ENCODE data around the gene USP40. TPM values are rescaled to one million over a fixed set of nuclear protein-coding genes. Genes with fewer than 3 reads are reported as not detected.

USP40 gene
- total RNA-seq, 1 experiment from 2014 or later, result 34.9 TPM

- TF ChIP-seq CTCF (IDR thresholded peaks at IDR 0.05 in 2 of 3, conservative IDR thresholded peaks at IDR 0.05 in 1 of 3; ENCODE audit: borderline replicate concordance in 1 of 3, insufficient read depth in 1 of 3, low read depth in 2 of 3, low read length in 2 of 3) (no peak), POLR2AphosphoS5 (IDR thresholded peaks at IDR 0.05; ENCODE audit: low read depth, low read length) (no peak)
These were observed 112.7 kb downstream of the USP40 start (continued) for GRCh38 chr2:233453916-233454315.

GRCh38 chr2:233453111-233453915 is 113.3 kb downstream of the USP40 start:
- ChIA-PET CTCF (no interaction called here), POLR2A (no interaction called here), RAD21 (ENCODE audit: low non-redundant PET in 1 of 2, low total read pairs in 2 of 2, uncharacterized antibody in 2 of 2, unreplicated experiment in 2 of 2) (interaction anchor here in 1 of 2 experiments (0.6 kb wide), 1 partner anchor 170 kb away, joined by 3 read pairs; no protein-coding TSS in a partner anchor)
- no peak overlapping the region for H2AFZ ChIP-seq (ENCODE audit: low read depth, low read length, poor library complexity, severe bottlenecking)
- H3K4me3 ChIP-seq (replicated peaks in 1 of 2; ENCODE audit: low read depth in 1 of 2, low read length in 2 of 2), result no peak overlapping the region
- no peaks in the 10 kb centered on the region for H3K9me3 ChIP-seq (ENCODE audit: control insufficient read depth in 1 of 2, insufficient read depth in 1 of 2, low read depth in 1 of 2, low read length in 2 of 2)
- H3K27me3 ChIP-seq (ENCODE audit: insufficient read depth, low read length), result no peaks in the 10 kb centered on the region
- H4K20me1 ChIP-seq (ENCODE audit: insufficient read depth), result no peaks in the 10 kb centered on the region
- no peaks in the 10 kb centered on the region for H3K9me2 ChIP-seq (ENCODE audit: insufficient read depth)
- no peak overlapping the region for H3K9ac ChIP-seq (ENCODE audit: low read length)
- no peaks in the 10 kb centered on the region for H3K79me2 ChIP-seq (ENCODE audit: insufficient read depth, low read length)
- intact Hi-C loops (cut with micrococcal nuclease), result no loop called here
- H3K27ac ChIP-seq (ENCODE audit: low read depth, low read length), result no peak overlapping the region
- H3K4me1 ChIP-seq (ENCODE audit: control insufficient read depth in 1 of 2, insufficient read depth in 2 of 2, low read length in 2 of 2), result no peaks in the 10 kb centered on the region
- no TSS peak for BruUV-seq (replicated peaks)
- DNase-seq (ENCODE audit: low read depth, low spot score), result no peak
- ATAC-seq, result no peak
- H3K4me2 ChIP-seq (ENCODE audit: low read length), result no peak overlapping the region
- H3K36me3 ChIP-seq (ENCODE audit: control insufficient read depth in 1 of 2, insufficient read depth in 2 of 2, low read length in 2 of 2), result peaks cover 38 to 52% of the 10 kb centered on the region in 2 experiments
- no peak for TF ChIP-seq YY1 (IDR thresholded peaks at IDR 0.05; ENCODE audit: extremely low read depth, insufficient replicate concordance, low read depth, low read length)
- no peak for TF ChIP-seq POLR2AphosphoS5 (IDR thresholded peaks at IDR 0.05; ENCODE audit: low read depth, low read length)
- TF ChIP-seq CTCF (IDR thresholded peaks at IDR 0.05 in 2 of 3, conservative IDR thresholded peaks at IDR 0.05 in 1 of 3; ENCODE audit: borderline replicate concordance in 1 of 3, insufficient read depth in 1 of 3, low read depth in 2 of 3, low read length in 2 of 3), result no peak
- no peak for TF ChIP-seq ZBTB33 (IDR thresholded peaks at IDR 0.05; ENCODE audit: extremely low read depth, insufficient replicate concordance, low read length)
- TF ChIP-seq TCF7L2 (IDR thresholded peaks at IDR 0.05; ENCODE audit: borderline replicate concordance, extremely low read depth, insufficient read depth, insufficient read length), result no peak
- no peak for TF ChIP-seq REST (IDR thresholded peaks at IDR 0.05; ENCODE audit: low read depth)
- TF ChIP-seq MAX (IDR thresholded peaks at IDR 0.05), result no peak
- TF ChIP-seq CBX3 (IDR thresholded peaks at IDR 0.05; ENCODE audit: low read depth), result no peak
- no peak for TF ChIP-seq EZH2phosphoT487 (IDR thresholded peaks at IDR 0.05; ENCODE audit: borderline replicate concordance)
- TF ChIP-seq JUND (IDR thresholded peaks at IDR 0.05), result no peak
- TF ChIP-seq FOSL1 (IDR thresholded peaks at IDR 0.05; ENCODE audit: low read depth), result no peak

All from HCT116 (cell line).